ENCODE measurements around the gene SMIM14. TPM values are rescaled to one million over a fixed set of nuclear protein-coding genes. Genes with fewer than 3 reads are reported as not detected.
"Not testable (repeated sequence)": the region's sequence is repeated elsewhere in the genome, so short reads cannot be mapped to it uniquely, and the experiment has no call there.

The SMIM14 gene
- total and polyA plus RNA-seq, 3 donors from 2014 or later = 20.4 to 73.8 (median 32.0) TPM

- TF ChIP-seq CTCF (IDR thresholded peaks at IDR 0.05) = no peak
- no peak for TF ChIP-seq POLR2A (IDR thresholded peaks at IDR 0.05)
- 95% methylated on average over 5 of the region's 5 CpGs for WGBS, 2 donors
- H3K36me3 ChIP-seq (ENCODE audit: low read depth, missing control alignments) = no peaks in the 10 kb centered on the region
- no peaks in the 10 kb centered on the region for H3K27me3 ChIP-seq
- H3K4me3 ChIP-seq = no peak overlapping the region
- no peaks in the 10 kb centered on the region for H3K4me1 ChIP-seq
- no peaks in the 10 kb centered on the region for H3K9me3 ChIP-seq
- intact Hi-C loops (cut with DNase I; ENCODE audit: low total_unique reads) = no loop called here
- DNase-seq = no peak
- no peak overlapping the region for H3K27ac ChIP-seq
Observed at GRCh38 chr4:39510348-39510929, 128.2 kb downstream of the SMIM14 start.

- DNase-seq = no peak
- WGBS, 2 donors = 73 to 76% methylated on average over 1 of the region's 1 CpG
- no peak overlapping the region for H3K4me3 ChIP-seq
Observed at GRCh38 chr4:39505581-39505980, 133.1 kb downstream of the SMIM14 start.

GRCh38 chr4:39504538-39504937 is 134.1 kb downstream of the SMIM14 start:
- Histone ChIP-seq H3K36me3 (ENCODE audit: low read depth, missing control alignments) (no peaks in the 10 kb centered on the region), H3K4me1 (no peaks in the 10 kb centered on the region), H3K27me3 (no peaks in the 10 kb centered on the region), H3K27ac (no peak overlapping the region), H3K9me3 (no peaks in the 10 kb centered on the region), H3K4me3 (no peak overlapping the region)
- TF ChIP-seq POLR2A (IDR thresholded peaks at IDR 0.05) = no peak
- no peak for TF ChIP-seq CTCF (IDR thresholded peaks at IDR 0.05)
- no peak for DNase-seq
- 95 to 100% methylated on average over 2 of the region's 2 CpGs for WGBS, 2 donors
- intact Hi-C loops (cut with DNase I; ENCODE audit: low total_unique reads) = no loop called here

More at GRCh38 chr4:39505581-39505980, 133.1 kb downstream of the SMIM14 start:
- intact Hi-C loops (cut with DNase I; ENCODE audit: low total_unique reads) = no loop called here
- Histone ChIP-seq H3K9me3 (no peaks in the 10 kb centered on the region), H3K27ac (no peak overlapping the region), H3K36me3 (ENCODE audit: low read depth, missing control alignments) (no peaks in the 10 kb centered on the region), H3K4me1 (no peaks in the 10 kb centered on the region), H3K27me3 (no peaks in the 10 kb centered on the region)
- TF ChIP-seq POLR2A (IDR thresholded peaks at IDR 0.05) = no peak
- no peak for TF ChIP-seq CTCF (IDR thresholded peaks at IDR 0.05)

GRCh38 chr4:39502664-39503035 is 136.0 kb downstream of the SMIM14 start:
- 86 to 87% methylated on average over 4 of the region's 4 CpGs for WGBS, 2 donors
- DNase-seq; H3K27ac ChIP-seq; H3K4me3 ChIP-seq; H3K36me3 ChIP-seq (ENCODE audit: low read depth, missing control alignments); H3K27me3 ChIP-seq; H3K4me1 ChIP-seq; H3K9me3 ChIP-seq; intact Hi-C loops (cut with DNase I; ENCODE audit: low total_unique reads): not testable (repeated sequence)

GRCh38 chr4:39502019-39502663 is 136.5 kb downstream of the SMIM14 start:
- DNase-seq = no peak
- intact Hi-C loops (cut with DNase I; ENCODE audit: low total_unique reads) = no loop called here
- Histone ChIP-seq H3K4me1 (no peaks in the 10 kb centered on the region), H3K9me3 (no peaks in the 10 kb centered on the region), H3K36me3 (ENCODE audit: low read depth, missing control alignments) (no peaks in the 10 kb centered on the region), H3K27me3 (no peaks in the 10 kb centered on the region), H3K4me3 (no peak overlapping the region), H3K27ac (no peak overlapping the region)
- no peak for TF ChIP-seq POLR2A (IDR thresholded peaks at IDR 0.05)
- no peak for TF ChIP-seq CTCF (IDR thresholded peaks at IDR 0.05)
